Fibroblast of mammary gland (primary cell): ENCODE data around the gene WT1.

Experiments
- DNase-seq: peaks from one replicate; pipeline ENCODE4 v3.0.0-alpha.2; 2010; ENCODE audit warnings: low read depth
- H3K4me3 ChIP-seq: 2 replicates; pipeline ENCODE4 v1.5.1; 2011; ENCODE audit warnings: low read depth, mild to moderate bottlenecking, low read length, moderate library complexity; ENCODE audit not compliant: control insufficient read depth
- TF ChIP-seq, protein P1 (sequence below): conservative IDR thresholded peaks from 2 replicates; pipeline ENCODE4 v1.5.1; 2011; ENCODE audit warnings: low read depth, low read length, inconsistent platforms; ENCODE audit not compliant: control insufficient read depth, insufficient read depth

The WT1 gene

DNA sequence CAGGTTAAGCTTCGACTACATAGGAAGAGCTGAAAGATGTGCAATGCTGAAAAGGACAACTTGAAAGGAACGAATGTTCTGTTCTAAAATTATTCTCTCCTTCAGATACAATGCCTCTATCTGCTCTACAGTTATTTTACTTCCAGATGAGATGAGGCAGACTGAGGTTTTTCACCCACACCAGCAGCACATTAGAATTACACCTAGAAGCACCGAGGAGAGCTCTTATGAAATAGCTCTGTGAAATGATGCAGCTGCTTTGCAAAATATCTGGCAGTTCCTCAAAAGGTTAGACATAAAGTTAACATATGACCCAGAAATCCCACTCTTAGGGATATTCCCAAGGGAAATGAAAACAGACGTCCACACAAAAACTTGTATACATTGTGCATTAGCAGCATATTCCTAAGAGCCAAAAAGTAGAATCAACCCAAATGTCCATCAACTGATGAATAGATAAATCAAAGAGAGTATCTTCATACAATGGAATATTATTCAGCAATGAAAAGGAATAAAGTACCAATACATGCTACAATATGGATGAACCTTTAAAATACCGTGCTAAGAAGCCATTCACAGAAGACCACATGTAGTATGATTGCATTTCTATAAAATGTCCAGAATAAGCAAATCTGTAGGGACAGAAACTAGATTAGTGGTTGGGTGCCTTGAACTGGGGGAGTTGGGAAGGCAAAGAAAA lies 34.5 kb downstream of the WT1 start:
- no peak for DNase-seq
- H3K4me3 ChIP-seq = no peak overlapping the region
- TF ChIP-seq, protein P1, sequence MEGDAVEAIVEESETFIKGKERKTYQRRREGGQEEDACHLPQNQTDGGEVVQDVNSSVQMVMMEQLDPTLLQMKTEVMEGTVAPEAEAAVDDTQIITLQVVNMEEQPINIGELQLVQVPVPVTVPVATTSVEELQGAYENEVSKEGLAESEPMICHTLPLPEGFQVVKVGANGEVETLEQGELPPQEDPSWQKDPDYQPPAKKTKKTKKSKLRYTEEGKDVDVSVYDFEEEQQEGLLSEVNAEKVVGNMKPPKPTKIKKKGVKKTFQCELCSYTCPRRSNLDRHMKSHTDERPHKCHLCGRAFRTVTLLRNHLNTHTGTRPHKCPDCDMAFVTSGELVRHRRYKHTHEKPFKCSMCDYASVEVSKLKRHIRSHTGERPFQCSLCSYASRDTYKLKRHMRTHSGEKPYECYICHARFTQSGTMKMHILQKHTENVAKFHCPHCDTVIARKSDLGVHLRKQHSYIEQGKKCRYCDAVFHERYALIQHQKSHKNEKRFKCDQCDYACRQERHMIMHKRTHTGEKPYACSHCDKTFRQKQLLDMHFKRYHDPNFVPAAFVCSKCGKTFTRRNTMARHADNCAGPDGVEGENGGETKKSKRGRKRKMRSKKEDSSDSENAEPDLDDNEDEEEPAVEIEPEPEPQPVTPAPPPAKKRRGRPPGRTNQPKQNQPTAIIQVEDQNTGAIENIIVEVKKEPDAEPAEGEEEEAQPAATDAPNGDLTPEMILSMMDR = no peak

DNA sequence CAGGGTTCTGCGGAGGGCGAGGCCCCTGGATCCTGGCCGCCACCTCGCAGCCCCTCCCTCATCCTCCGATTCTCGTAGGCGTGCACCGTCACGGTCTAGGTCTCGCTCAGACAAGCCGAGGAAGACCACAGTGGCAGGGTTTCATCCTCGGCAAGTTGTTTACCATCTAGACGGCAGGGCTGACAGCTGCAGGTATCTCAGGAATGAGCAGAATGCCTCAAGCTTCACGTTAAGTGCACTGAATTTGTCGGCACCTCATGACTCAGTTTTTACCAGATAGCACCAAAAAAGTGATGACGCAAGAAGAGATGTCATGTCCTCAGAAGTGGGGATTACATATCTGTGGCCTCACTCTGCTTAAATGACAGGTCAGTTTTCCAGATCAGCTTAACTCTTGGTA lies 35.1 kb downstream of the WT1 start:
- TF ChIP-seq, protein P1 = no peak
- H3K4me3 ChIP-seq = no peak overlapping the region
- peak; percentile 29 for DNase-seq

DNA sequence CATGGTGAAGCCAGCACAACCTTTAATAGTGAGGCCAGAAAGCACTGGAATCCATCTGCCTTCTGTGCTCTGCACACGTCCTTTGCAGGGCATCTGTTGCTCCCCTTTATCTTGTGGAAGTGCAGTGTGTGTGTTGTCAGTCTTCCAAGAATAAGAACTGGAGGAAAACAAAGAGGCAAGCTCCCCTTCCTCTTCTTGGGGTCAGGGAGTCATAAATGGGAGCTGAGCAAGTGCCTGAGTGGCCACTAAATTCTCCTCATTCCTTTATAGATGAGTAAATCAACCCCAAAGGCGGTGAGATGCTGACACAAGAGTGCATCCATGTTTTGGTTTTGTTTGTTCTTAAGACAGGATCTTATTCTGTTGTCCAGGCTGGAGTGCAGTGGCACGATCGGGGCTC lies 38.3 kb downstream of the WT1 start:
- TF ChIP-seq, protein P1 = no peak
- no peak for DNase-seq
- H3K4me3 ChIP-seq = no peak overlapping the region

DNA sequence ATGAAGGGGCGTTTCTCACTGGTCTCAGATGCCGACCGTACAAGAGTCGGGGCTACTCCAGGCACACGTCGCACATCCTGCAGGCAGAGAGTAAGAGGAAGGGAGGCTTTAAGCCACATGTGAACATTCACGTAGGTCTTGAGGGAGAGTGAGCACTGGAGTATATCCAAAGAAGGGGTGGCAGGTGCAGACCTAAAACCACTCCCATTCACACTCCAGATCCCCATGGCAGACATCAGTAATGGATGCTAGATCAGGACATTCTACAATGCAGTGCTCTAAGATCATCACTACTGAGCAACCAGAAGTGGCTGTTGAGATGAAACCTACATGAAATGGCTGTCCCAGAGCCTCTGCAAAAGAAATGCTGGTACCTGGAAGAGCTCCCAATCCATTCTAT lies 39.0 kb downstream of the WT1 start:
- no peak overlapping the region for H3K4me3 ChIP-seq
- no peak for DNase-seq
- TF ChIP-seq, protein P1 = no peak

DNA sequence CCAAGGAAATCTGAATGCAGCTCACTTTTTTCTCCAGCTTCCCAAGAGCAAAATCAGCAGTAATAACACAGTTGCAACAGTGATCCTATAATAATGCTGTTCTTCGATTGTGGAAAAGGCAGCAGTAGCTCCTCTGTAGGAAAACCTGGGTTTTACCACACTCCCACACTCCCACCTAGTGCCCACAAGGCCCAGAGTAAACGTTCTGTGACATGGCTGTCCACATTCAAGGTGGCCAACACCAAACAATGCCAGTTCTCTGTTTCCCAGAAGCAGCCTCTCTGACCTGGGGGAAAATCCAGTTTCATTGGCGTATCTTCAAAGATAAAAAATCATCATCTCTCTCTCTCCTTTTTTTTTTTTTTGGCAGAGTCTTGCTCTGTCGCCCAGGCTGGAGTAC lies 40.2 kb downstream of the WT1 start:
- TF ChIP-seq, protein P1 = no peak
- no peak overlapping the region for H3K4me3 ChIP-seq
- no peak for DNase-seq

DNA sequence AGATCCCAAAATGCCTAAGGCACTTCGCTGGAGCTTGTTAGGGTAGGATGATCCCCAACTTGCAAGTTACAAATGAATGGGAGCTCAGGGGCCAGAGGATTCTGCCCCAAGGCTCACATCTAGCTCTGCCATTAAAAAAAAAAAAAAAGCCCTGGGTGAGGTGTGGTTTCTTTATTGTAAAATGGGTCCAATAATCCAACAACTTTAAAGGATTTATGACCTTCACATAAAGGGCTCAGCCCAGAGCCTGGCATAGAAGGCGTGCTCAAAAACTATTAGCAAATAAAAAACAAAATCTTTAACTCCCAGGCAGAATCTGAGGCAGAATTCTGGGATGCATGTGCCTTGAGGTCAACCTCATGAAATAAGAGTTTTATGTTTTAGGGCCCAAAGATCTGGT lies 42.5 kb downstream of the WT1 start:
- no peak for DNase-seq
- TF ChIP-seq, protein P1 = no peak
- H3K4me3 ChIP-seq = no peak overlapping the region
